ENCODE results near the gene POLR3H.

POLR3H gene

GRCh38 chr22:41508770-41509170 lies 35.5 kb downstream of the POLR3H start:
- Histone ChIP-seq H3K36me3 (ENCODE audit: control insufficient read depth, insufficient read depth, low read length) (peaks cover 39% of the 10 kb centered on the region), H3K4me3 (replicated peaks; ENCODE audit: low read depth, low read length) (no peak overlapping the region), H3K27me3 (replicated peaks; ENCODE audit: control insufficient read depth, insufficient read depth, low read length) (no peaks in the 10 kb centered on the region)
- DNase-seq (ENCODE audit: extremely low read depth, insufficient read length), result no peak
- no peak for TF ChIP-seq CTCF (IDR thresholded peaks at IDR 0.05; ENCODE audit: insufficient read depth, low read length, poor library complexity, severe bottlenecking)

GRCh38 chr22:41507330-41508063 lies 36.8 kb downstream of the POLR3H start:
- no peak for DNase-seq (ENCODE audit: extremely low read depth, insufficient read length)
- Histone ChIP-seq H3K36me3 (ENCODE audit: control insufficient read depth, insufficient read depth, low read length) (peaks cover 30% of the 10 kb centered on the region), H3K27me3 (replicated peaks; ENCODE audit: control insufficient read depth, insufficient read depth, low read length) (no peaks in the 10 kb centered on the region), H3K4me3 (replicated peaks; ENCODE audit: low read depth, low read length) (no peak overlapping the region)
- no peak for TF ChIP-seq CTCF (IDR thresholded peaks at IDR 0.05; ENCODE audit: insufficient read depth, low read length, poor library complexity, severe bottlenecking)

GRCh38 chr22:41505511-41506220 lies 38.6 kb downstream of the POLR3H start:
- no peak for DNase-seq (ENCODE audit: extremely low read depth, insufficient read length)
- TF ChIP-seq CTCF (IDR thresholded peaks at IDR 0.05; ENCODE audit: insufficient read depth, low read length, poor library complexity, severe bottlenecking), result no peak
- H3K36me3 ChIP-seq (ENCODE audit: control insufficient read depth, insufficient read depth, low read length), result peaks cover 36% of the 10 kb centered on the region
- no peak overlapping the region for H3K4me3 ChIP-seq (replicated peaks; ENCODE audit: low read depth, low read length)
- no peaks in the 10 kb centered on the region for H3K27me3 ChIP-seq (replicated peaks; ENCODE audit: control insufficient read depth, insufficient read depth, low read length)

GRCh38 chr22:41504816-41505215 lies 39.5 kb downstream of the POLR3H start:
- no peak overlapping the region for H3K4me3 ChIP-seq (replicated peaks; ENCODE audit: low read depth, low read length)
- peaks cover 33% of the 10 kb centered on the region for H3K36me3 ChIP-seq (ENCODE audit: control insufficient read depth, insufficient read depth, low read length)
- DNase-seq (ENCODE audit: extremely low read depth, insufficient read length), result no peak
- no peak for TF ChIP-seq CTCF (IDR thresholded peaks at IDR 0.05; ENCODE audit: insufficient read depth, low read length, poor library complexity, severe bottlenecking)
- no peaks in the 10 kb centered on the region for H3K27me3 ChIP-seq (replicated peaks; ENCODE audit: control insufficient read depth, insufficient read depth, low read length)

- peak; percentile 44 for DNase-seq (ENCODE audit: extremely low read depth, insufficient read length)
- Histone ChIP-seq H3K4me3 (replicated peaks; ENCODE audit: low read depth, low read length) (no peak overlapping the region), H3K27me3 (replicated peaks; ENCODE audit: control insufficient read depth, insufficient read depth, low read length) (no peaks in the 10 kb centered on the region), H3K36me3 (ENCODE audit: control insufficient read depth, insufficient read depth, low read length) (peaks cover 33% of the 10 kb centered on the region)
- TF ChIP-seq CTCF (IDR thresholded peaks at IDR 0.05; ENCODE audit: insufficient read depth, low read length, poor library complexity, severe bottlenecking), result no peak
Measured at GRCh38 chr22:41504397-41504796, 39.9 kb downstream of the POLR3H start.
